HG03280 (cell line): ENCODE results near the gene TCTN1.
"Not testable (repeated sequence)": the region's sequence is repeated elsewhere in the genome, so short reads cannot be mapped to it uniquely, and the experiment has no call there.

Experiments used
- ATAC-seq: cut with Tn5 transposase; IDR thresholded peaks from one replicate; pipeline ENCODE4 v1.9.1; 2021; ENCODE audit warnings: mild to moderate bottlenecking, moderate library complexity; ENCODE audit not compliant: unreplicated experiment

Gene TCTN1

GRCh38 chr12:110613771-110614684 is at the start of gene TCTN1:
TSS of gene TCTN1 (plus strand) at chr12:110614129. CDS start at chr12:110614183, 54 bp downstream.
- peak; percentile 94 for ATAC-seq

GRCh38 chr12:110564471-110564991 is 49.4 kb upstream of the TCTN1 start:
- no peak for ATAC-seq

- no peak for ATAC-seq
Measured at GRCh38 chr12:110565894-110566871, 47.7 kb upstream of the TCTN1 start.

- no peak for ATAC-seq
Measured at GRCh38 chr12:110566993-110567392, 46.9 kb upstream of the TCTN1 start.

- ATAC-seq: no peak
Measured at GRCh38 chr12:110568752-110569151, 45.2 kb upstream of the TCTN1 start.

- not testable (repeated sequence) for ATAC-seq
Measured at GRCh38 chr12:110569838-110570237, 44.1 kb upstream of the TCTN1 start.

- ATAC-seq: not testable (repeated sequence)
Measured at GRCh38 chr12:110570798-110571197, 43.1 kb upstream of the TCTN1 start.

GRCh38 chr12:110574044-110574443 is 39.9 kb upstream of the TCTN1 start:
- no peak for ATAC-seq

GRCh38 chr12:110574717-110575230 is 39.2 kb upstream of the TCTN1 start:
- ATAC-seq: not testable (repeated sequence)

GRCh38 chr12:110575326-110575725 is 38.6 kb upstream of the TCTN1 start:
- no peak for ATAC-seq

- ATAC-seq: no peak
Measured at GRCh38 chr12:110576504-110576903, 37.4 kb upstream of the TCTN1 start.

GRCh38 chr12:110577864-110578693 is 35.9 kb upstream of the TCTN1 start:
- ATAC-seq: no peak

GRCh38 chr12:110578694-110579534 is 35.0 kb upstream of the TCTN1 start:
- ATAC-seq: no peak

- ATAC-seq: no peak
Measured at GRCh38 chr12:110579535-110580253, 34.2 kb upstream of the TCTN1 start.

- ATAC-seq: no peak
Measured at GRCh38 chr12:110581931-110582275, 32.0 kb upstream of the TCTN1 start.

GRCh38 chr12:110582276-110583136 is 31.4 kb upstream of the TCTN1 start:
- ATAC-seq: peak; percentile 39
